HepG2 (cell line): ENCODE results near the gene TBCD. TPM values are rescaled to one million over a fixed set of nuclear protein-coding genes. Genes with fewer than 3 reads are reported as not detected.

ENCODE experiments used
- CEBPB ChIP-seq: IDR thresholded peaks from 2 replicates; pipeline ENCODE4 v1.6.1; 2011; ENCODE audit warnings: low read depth, low read length, improper control_type of control experiment, borderline replicate concordance
- CENPX ChIP-seq: sonication (generic); formaldehyde crosslinking; IDR thresholded peaks from 2 replicates; pipeline ENCODE4 v1.9.0; 2021; ENCODE audit warnings: mild to moderate bottlenecking, missing genetic modification reagents, moderate library complexity
- NCOA5 ChIP-seq: sonication (generic); formaldehyde crosslinking; IDR thresholded peaks from 2 replicates; pipeline ENCODE4 v1.4.0; 2020; ENCODE audit warnings: missing genetic modification reagents
- SAFB2 ChIP-seq: sonication (generic); formaldehyde crosslinking; IDR thresholded peaks from 2 replicates; pipeline ENCODE4 v1.5.1; 2020; ENCODE audit warnings: missing genetic modification reagents, low read depth, mild to moderate bottlenecking, borderline replicate concordance
- SP5 ChIP-seq: IDR thresholded peaks from 2 replicates; pipeline ENCODE4 v1.6.1; 2016; ENCODE audit warnings: low read depth, borderline replicate concordance
- SPEN ChIP-seq: sonication (generic); formaldehyde crosslinking; IDR thresholded peaks from 2 replicates; pipeline ENCODE4 v1.5.1; 2020; ENCODE audit warnings: low read depth, mild to moderate bottlenecking, missing genetic modification reagents
- TCF7 ChIP-seq: sonication (generic); IDR thresholded peaks from 2 replicates; pipeline ENCODE4 v1.6.1; 2016; ENCODE audit warnings: antibody characterized with exemption, low read depth
- WIZ ChIP-seq: sonication (generic); formaldehyde crosslinking; IDR thresholded peaks from 2 replicates; pipeline ENCODE4 v1.5.1; 2020; ENCODE audit warnings: mild to moderate bottlenecking, missing genetic modification reagents
- YEATS2 ChIP-seq: sonication (generic); formaldehyde crosslinking; IDR thresholded peaks from 2 replicates; pipeline ENCODE4 v1.4.0; 2020; ENCODE audit warnings: missing genetic modification reagents, borderline replicate concordance
- ZNF260 ChIP-seq: sonication (generic); formaldehyde crosslinking; IDR thresholded peaks from 2 replicates; pipeline ENCODE4 v1.4.0; 2020; ENCODE audit warnings: missing genetic modification reagents, low read depth, mild to moderate bottlenecking, borderline replicate concordance
- polyA plus RNA-seq, 8 experiments: library from polyadenylated mRNA; depleted of rRNA in 3 of 8; stranded (reverse) in 7 of 8; unstranded in 1 of 8; fragments of >200 nt; fragmentation: Illumina TruSeq in 4 of 8; extraction: Trizol in 4 of 8; gene quantifications; 2 replicates each; pipeline versions ENCODE4 v1.2.1 to v1.2.3, GENCODE V29; 2011 to 2016; ENCODE audit warnings: low read depth in 4 of 8, missing spikeins in 1 of 8, mixed read lengths in 1 of 8; ENCODE audit not compliant: insufficient read depth in 1 of 8
- total RNA-seq, 5 experiments: library from RNA; depleted of rRNA; stranded (reverse); fragments of >200 nt; fragmentation: Illumina TruSeq; extraction: Trizol; gene quantifications; 2 replicates each; pipeline ENCODE4 v1.2.3, GENCODE V29; 2016; ENCODE audit warnings: low read depth in 1 of 5
- TF ChIP-seq, protein P1 (sequence below): IDR thresholded peaks from 2 replicates; pipeline ENCODE4 v1.6.1; 2016; ENCODE audit warnings: missing biosample characterization, missing genetic modification reagents, low read depth
- TF ChIP-seq, protein P2 (sequence below): sonication (generic); formaldehyde crosslinking; IDR thresholded peaks from 2 replicates; pipeline ENCODE4 v1.5.0; 2020; ENCODE audit warnings: mild to moderate bottlenecking, missing genetic modification reagents
- TF ChIP-seq, protein P3 (sequence below): sonication (generic); formaldehyde crosslinking; IDR thresholded peaks from 2 replicates; pipeline ENCODE4 v1.5.0; 2020; ENCODE audit warnings: mild to moderate bottlenecking, missing genetic modification reagents, borderline replicate concordance
- TF ChIP-seq, protein P4 (sequence below): IDR thresholded peaks from 2 replicates; pipeline ENCODE4 v1.6.1; 2012; ENCODE audit warnings: inconsistent platforms
- TF ChIP-seq, protein P5 (sequence below): sonication (generic); formaldehyde crosslinking; conservative IDR thresholded peaks from 2 replicates; pipeline ENCODE4 v1.4.0; 2020; ENCODE audit warnings: missing genetic modification reagents
- TF ChIP-seq, protein P6 (sequence below): sonication (generic); formaldehyde crosslinking; IDR thresholded peaks from 2 replicates; pipeline ENCODE4 v1.4.0; 2020; ENCODE audit warnings: missing genetic modification reagents, borderline replicate concordance

Gene TBCD
- total and polyA plus RNA-seq, 2 of the 13 experiments (the other 11 are each of a cell fraction or from before 2014, with no cell fraction given), result 33.9 to 54.8 TPM

DNA sequence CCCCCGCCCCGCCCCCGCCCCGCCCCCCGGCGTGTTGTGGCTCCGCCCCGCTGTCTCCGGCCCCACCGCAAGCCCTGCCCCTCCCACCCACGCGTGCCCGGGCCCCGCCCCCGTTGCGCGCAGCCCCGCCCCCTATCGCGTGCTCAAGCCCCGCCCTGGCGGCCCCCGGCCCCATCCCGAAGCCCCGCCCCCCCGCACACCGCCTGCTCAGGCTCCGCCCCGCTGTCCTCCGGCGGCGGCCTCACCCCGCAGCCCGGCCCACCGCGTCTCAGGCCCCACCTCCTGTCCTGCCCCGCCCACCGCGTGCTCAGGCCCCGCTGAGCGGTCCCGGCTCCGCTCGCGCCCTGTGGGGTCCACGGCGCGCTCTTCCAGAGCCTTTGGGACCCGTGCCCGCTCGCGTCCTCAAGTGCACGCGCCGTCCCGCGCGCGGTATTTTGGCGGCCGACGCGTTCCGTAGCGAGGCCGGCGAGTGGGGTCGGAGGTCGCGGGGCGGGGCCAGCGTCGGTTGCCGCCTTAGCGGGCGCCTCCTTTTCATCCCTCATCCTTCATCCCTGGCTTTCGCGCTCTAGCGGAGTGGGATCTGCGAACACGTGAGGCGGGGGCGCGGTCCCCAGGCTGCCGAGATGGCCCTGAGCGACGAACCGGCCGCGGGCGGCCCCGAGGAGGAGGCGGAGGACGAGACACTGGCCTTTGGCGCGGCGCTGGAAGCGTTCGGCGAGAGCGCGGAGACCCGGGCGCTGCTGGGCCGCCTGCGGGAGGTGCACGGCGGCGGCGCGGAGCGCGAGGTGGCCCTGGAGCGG is at the start of gene TBCD (continued):
- TF ChIP-seq, protein P1, sequence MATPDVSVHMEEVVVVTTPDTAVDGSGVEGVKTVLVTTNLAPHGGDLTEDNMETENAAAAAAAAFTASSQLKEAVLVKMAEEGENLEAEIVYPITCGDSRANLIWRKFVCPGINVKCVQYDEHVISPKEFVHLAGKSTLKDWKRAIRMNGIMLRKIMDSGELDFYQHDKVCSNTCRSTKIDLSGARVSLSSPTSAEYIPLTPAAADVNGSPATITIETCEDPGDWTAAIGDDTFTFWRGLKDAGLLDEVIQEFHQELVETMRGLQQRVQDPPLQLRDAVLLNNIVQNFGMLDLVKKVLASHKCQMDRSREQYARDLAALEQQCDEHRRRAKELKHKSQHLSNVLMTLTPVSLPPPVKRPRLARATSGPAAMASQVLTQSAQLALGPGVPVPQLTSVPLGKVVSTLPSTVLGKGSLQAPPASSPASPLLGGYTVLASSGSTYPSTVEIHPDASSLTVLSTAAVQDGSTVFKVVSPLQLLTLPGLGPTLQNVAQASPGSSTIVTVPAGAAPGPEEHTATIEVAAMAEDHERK, result 0 out of 2 replicates have a peak, but pooled peaks have one; percentile 69
- TF ChIP-seq ZNF260, result no peak
- no peak for TF ChIP-seq CENPX (CRISPR knock-in tag)
- TF ChIP-seq NCOA5 (CRISPR knock-in tag), result no peak
- TF ChIP-seq, protein P2, sequence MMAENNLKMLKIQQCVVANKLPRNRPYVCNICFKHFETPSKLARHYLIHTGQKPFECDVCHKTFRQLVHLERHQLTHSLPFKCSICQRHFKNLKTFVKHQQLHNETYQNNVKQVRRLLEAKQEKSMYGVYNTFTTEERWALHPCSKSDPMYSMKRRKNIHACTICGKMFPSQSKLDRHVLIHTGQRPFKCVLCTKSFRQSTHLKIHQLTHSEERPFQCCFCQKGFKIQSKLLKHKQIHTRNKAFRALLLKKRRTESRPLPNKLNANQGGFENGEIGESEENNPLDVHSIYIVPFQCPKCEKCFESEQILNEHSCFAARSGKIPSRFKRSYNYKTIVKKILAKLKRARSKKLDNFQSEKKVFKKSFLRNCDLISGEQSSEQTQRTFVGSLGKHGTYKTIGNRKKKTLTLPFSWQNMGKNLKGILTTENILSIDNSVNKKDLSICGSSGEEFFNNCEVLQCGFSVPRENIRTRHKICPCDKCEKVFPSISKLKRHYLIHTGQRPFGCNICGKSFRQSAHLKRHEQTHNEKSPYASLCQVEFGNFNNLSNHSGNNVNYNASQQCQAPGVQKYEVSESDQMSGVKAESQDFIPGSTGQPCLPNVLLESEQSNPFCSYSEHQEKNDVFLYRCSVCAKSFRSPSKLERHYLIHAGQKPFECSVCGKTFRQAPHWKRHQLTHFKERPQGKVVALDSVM (CRISPR knock-in tag), result peak; percentile 84
- TF ChIP-seq, protein P3, sequence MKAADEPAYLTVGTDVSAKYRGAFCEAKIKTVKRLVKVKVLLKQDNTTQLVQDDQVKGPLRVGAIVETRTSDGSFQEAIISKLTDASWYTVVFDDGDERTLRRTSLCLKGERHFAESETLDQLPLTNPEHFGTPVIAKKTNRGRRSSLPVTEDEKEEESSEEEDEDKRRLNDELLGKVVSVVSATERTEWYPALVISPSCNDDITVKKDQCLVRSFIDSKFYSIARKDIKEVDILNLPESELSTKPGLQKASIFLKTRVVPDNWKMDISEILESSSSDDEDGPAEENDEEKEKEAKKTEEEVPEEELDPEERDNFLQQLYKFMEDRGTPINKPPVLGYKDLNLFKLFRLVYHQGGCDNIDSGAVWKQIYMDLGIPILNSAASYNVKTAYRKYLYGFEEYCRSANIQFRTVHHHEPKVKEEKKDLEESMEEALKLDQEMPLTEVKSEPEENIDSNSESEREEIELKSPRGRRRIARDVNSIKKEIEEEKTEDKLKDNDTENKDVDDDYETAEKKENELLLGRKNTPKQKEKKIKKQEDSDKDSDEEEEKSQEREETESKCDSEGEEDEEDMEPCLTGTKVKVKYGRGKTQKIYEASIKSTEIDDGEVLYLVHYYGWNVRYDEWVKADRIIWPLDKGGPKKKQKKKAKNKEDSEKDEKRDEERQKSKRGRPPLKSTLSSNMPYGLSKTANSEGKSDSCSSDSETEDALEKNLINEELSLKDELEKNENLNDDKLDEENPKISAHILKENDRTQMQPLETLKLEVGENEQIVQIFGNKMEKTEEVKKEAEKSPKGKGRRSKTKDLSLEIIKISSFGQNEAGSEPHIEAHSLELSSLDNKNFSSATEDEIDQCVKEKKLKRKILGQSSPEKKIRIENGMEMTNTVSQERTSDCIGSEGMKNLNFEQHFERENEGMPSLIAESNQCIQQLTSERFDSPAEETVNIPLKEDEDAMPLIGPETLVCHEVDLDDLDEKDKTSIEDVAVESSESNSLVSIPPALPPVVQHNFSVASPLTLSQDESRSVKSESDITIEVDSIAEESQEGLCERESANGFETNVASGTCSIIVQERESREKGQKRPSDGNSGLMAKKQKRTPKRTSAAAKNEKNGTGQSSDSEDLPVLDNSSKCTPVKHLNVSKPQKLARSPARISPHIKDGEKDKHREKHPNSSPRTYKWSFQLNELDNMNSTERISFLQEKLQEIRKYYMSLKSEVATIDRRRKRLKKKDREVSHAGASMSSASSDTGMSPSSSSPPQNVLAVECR (CRISPR knock-in tag), result peak; percentile 95
- TF ChIP-seq SPEN (CRISPR knock-in tag), result peak; percentile 93
- TF ChIP-seq, protein P4, sequence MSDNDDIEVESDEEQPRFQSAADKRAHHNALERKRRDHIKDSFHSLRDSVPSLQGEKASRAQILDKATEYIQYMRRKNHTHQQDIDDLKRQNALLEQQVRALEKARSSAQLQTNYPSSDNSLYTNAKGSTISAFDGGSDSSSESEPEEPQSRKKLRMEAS, result peak; percentile 98
- TF ChIP-seq SAFB2 (CRISPR knock-in tag), result peak; percentile 38; the same call in 1 of the 2 replicates
- TF ChIP-seq SP5 (CRISPR knock-in tag), result peak; percentile 68; the same call in 1 of the 2 replicates
- no peak for TF ChIP-seq CEBPB
- TF ChIP-seq WIZ (CRISPR knock-in tag), result peak; percentile 37; the same call in 1 of the 2 replicates
- TF ChIP-seq TCF7, result peak; percentile 51; the same call in 1 of the 2 replicates
- TF ChIP-seq, protein P5, sequence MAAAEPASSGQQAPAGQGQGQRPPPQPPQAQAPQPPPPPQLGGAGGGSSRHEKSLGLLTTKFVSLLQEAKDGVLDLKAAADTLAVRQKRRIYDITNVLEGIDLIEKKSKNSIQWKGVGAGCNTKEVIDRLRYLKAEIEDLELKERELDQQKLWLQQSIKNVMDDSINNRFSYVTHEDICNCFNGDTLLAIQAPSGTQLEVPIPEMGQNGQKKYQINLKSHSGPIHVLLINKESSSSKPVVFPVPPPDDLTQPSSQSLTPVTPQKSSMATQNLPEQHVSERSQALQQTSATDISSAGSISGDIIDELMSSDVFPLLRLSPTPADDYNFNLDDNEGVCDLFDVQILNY (CRISPR knock-in tag), result peak; percentile 89; the same call in 1 of the 2 replicates
- TF ChIP-seq YEATS2 (CRISPR knock-in tag), result peak; percentile 85
- TF ChIP-seq, protein P6, sequence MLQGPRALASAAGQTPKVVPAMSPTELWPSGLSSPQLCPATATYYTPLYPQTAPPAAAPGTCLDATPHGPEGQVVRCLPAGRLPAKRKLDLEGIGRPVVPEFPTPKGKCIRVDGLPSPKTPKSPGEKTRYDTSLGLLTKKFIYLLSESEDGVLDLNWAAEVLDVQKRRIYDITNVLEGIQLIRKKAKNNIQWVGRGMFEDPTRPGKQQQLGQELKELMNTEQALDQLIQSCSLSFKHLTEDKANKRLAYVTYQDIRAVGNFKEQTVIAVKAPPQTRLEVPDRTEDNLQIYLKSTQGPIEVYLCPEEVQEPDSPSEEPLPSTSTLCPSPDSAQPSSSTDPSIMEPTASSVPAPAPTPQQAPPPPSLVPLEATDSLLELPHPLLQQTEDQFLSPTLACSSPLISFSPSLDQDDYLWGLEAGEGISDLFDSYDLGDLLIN (CRISPR knock-in tag), result peak; percentile 78; the same call in 1 of the 2 replicates
